ENCODE results near the gene KCNK1.

KCNK1 gene

GRCh38 chr1:233651061-233651460, 37.2 kb downstream of the KCNK1 start:
- TF ChIP-seq, protein P1, sequence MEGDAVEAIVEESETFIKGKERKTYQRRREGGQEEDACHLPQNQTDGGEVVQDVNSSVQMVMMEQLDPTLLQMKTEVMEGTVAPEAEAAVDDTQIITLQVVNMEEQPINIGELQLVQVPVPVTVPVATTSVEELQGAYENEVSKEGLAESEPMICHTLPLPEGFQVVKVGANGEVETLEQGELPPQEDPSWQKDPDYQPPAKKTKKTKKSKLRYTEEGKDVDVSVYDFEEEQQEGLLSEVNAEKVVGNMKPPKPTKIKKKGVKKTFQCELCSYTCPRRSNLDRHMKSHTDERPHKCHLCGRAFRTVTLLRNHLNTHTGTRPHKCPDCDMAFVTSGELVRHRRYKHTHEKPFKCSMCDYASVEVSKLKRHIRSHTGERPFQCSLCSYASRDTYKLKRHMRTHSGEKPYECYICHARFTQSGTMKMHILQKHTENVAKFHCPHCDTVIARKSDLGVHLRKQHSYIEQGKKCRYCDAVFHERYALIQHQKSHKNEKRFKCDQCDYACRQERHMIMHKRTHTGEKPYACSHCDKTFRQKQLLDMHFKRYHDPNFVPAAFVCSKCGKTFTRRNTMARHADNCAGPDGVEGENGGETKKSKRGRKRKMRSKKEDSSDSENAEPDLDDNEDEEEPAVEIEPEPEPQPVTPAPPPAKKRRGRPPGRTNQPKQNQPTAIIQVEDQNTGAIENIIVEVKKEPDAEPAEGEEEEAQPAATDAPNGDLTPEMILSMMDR (IDR thresholded peaks at IDR 0.05): no peak
- Histone ChIP-seq H3K27me3 (no peaks in the 10 kb centered on the region), H3K36me3 (no peaks in the 10 kb centered on the region), H3K9me3 (no peaks in the 10 kb centered on the region), H3K4me1 (ENCODE audit: control insufficient read depth in 1 of 2, insufficient read depth in 1 of 2, low read depth in 1 of 2, low read length in 1 of 2) (no peaks in the 10 kb centered on the region), H3K4me3 (ENCODE audit: low read depth in 1 of 2, low read length in 1 of 2) (no peak overlapping the region), H3K27ac (no peak overlapping the region)

DNA sequence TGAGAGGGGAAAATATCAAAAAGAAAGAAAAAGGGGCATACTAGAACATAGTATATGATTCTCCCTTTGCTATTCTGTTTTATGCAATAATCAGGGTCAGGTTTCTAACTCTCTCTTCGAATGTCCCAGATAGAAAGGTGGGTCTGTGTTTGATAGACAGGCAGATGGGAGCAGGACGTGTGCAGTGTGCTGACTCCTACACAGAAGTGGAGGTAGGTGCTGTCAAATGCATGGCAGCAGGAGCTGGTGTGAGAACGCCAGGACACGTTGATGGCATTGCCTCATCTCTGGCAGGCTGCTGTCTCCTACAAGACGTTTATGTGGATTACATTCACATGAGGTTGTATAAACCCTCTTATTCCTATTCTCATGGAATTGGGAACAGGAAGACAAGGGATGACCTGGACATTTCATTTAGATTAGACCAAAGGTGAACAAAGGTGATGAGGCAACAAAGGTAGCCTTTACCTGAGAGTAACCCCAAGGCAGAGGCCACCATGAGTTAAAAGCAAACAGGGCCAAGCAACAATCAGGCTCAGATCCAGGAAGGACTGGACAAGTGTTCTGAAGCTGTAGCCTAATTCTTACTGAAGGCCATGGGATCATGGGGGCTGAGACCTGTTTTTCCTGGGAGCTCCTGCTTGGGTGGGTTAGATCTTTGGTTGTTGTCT, 37.8 kb downstream of the KCNK1 start:
- Histone ChIP-seq H3K27me3 (no peaks in the 10 kb centered on the region), H3K36me3 (no peaks in the 10 kb centered on the region), H3K9me3 (no peaks in the 10 kb centered on the region), H3K4me3 (ENCODE audit: low read depth in 1 of 2, low read length in 1 of 2) (no peak overlapping the region), H3K4me1 (ENCODE audit: control insufficient read depth in 1 of 2, insufficient read depth in 1 of 2, low read depth in 1 of 2, low read length in 1 of 2) (no peaks in the 10 kb centered on the region), H3K27ac (no peak overlapping the region)
- TF ChIP-seq, protein P1 (IDR thresholded peaks at IDR 0.05): no peak

DNA sequence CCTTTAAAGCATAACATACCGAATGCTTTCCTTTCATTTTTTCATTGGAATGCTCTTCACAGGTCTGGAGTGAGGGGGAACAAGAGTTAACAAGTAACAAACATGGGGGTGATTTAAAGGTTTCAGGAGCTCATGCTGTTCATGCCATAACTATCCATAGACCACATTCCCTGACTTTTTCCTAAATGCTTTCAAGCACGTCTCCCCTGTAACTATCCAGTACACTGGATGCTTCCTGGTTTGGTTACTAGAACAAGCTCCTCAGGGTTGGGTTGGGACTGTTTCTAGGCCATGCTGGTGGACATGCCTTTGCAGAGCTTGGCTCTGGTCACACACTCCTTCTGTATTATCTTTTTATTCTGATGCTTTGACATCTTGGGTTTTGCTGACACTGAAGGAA, 38.6 kb downstream of the KCNK1 start:
- Histone ChIP-seq H3K9me3 (no peaks in the 10 kb centered on the region), H3K27me3 (no peaks in the 10 kb centered on the region), H3K36me3 (no peaks in the 10 kb centered on the region), H3K27ac (no peak overlapping the region), H3K4me3 (ENCODE audit: low read depth in 1 of 2, low read length in 1 of 2) (no peak overlapping the region), H3K4me1 (ENCODE audit: control insufficient read depth in 1 of 2, insufficient read depth in 1 of 2, low read depth in 1 of 2, low read length in 1 of 2) (no peaks in the 10 kb centered on the region)
- TF ChIP-seq, protein P1 (IDR thresholded peaks at IDR 0.05): no peak

- Histone ChIP-seq H3K4me3 (ENCODE audit: low read depth in 1 of 2, low read length in 1 of 2) (no peak overlapping the region), H3K27me3 (no peaks in the 10 kb centered on the region), H3K27ac (no peak overlapping the region), H3K9me3 (no peaks in the 10 kb centered on the region), H3K36me3 (no peaks in the 10 kb centered on the region), H3K4me1 (ENCODE audit: control insufficient read depth in 1 of 2, insufficient read depth in 1 of 2, low read depth in 1 of 2, low read length in 1 of 2) (no peaks in the 10 kb centered on the region)
- TF ChIP-seq, protein P1 (IDR thresholded peaks at IDR 0.05): no peak
Measured at GRCh38 chr1:233654658-233655280, 40.9 kb downstream of the KCNK1 start.

GRCh38 chr1:233655301-233655740, 41.4 kb downstream of the KCNK1 start:
- Histone ChIP-seq H3K9me3 (no peaks in the 10 kb centered on the region), H3K4me1 (ENCODE audit: control insufficient read depth in 1 of 2, insufficient read depth in 1 of 2, low read depth in 1 of 2, low read length in 1 of 2) (no peaks in the 10 kb centered on the region), H3K27ac (no peak overlapping the region), H3K27me3 (no peaks in the 10 kb centered on the region), H3K4me3 (ENCODE audit: low read depth in 1 of 2, low read length in 1 of 2) (no peak overlapping the region), H3K36me3 (no peaks in the 10 kb centered on the region)
- TF ChIP-seq, protein P1 (IDR thresholded peaks at IDR 0.05): no peak

Measured in neutrophil (primary cell).